ENCODE results near the gene DLK1. TPM values are rescaled to one million over a fixed set of nuclear protein-coding genes. Genes with fewer than 3 reads are reported as not detected.
A peak's percentile ranks its signal among the peaks of the same experiment; 100 is the strongest.

The DLK1 gene
- total RNA-seq, 1 experiment from 2014 or later, result 0.69 TPM

- H3K4me1 ChIP-seq (ENCODE audit: control insufficient read depth, insufficient read depth, low read length), result peaks cover 42% of the 10 kb centered on the region
- intact Hi-C loops (cut with micrococcal nuclease; ENCODE audit: unreplicated experiment), result no loop called here
Observed at GRCh38 chr14:100690672-100691071, 36.0 kb upstream of the DLK1 start.

GRCh38 chr14:100691395-100692056 lies 35.2 kb upstream of the DLK1 start:
- H3K27ac ChIP-seq (ENCODE audit: low read length), result peak overlapping the region; percentile 87
- H3K4me3 ChIP-seq (ENCODE audit: low read depth in 2 of 2, low read length in 2 of 2), result no peak overlapping the region
- H3K4me1 ChIP-seq (ENCODE audit: control insufficient read depth, insufficient read depth, low read length), result peaks cover 42% of the 10 kb centered on the region
- TF ChIP-seq CTCF (IDR thresholded peaks at IDR 0.05), result no peak
- TF ChIP-seq REST (IDR thresholded peaks at IDR 0.05; ENCODE audit: insufficient read depth in 1 of 2, low read depth in 2 of 2, low read length in 1 of 2), result no peak
- no peak for TF ChIP-seq TCF7L2 (IDR thresholded peaks at IDR 0.05; ENCODE audit: low read depth, low read length)
- no peak for TF ChIP-seq SIN3A (IDR thresholded peaks at IDR 0.05; ENCODE audit: borderline replicate concordance, insufficient read depth, low read depth, low read length)
- no peak for TF ChIP-seq POLR2AphosphoS5 (IDR thresholded peaks at IDR 0.05; ENCODE audit: low read depth, low read length)
- POLR2A ChIA-PET, result no interaction called here
- intact Hi-C loops (cut with micrococcal nuclease; ENCODE audit: unreplicated experiment), result no loop called here
- no peaks in the 10 kb centered on the region for H3K9me3 ChIP-seq (ENCODE audit: control insufficient read depth, insufficient read depth, low read depth, low read length)
- in situ Hi-C loops (cut with HindIII; ENCODE audit: low pct_unique_long_range_greater_than_20kb, low sequenced_read_pairs), result no loop called here
- no TSS peak for BruUV-seq (replicated peaks)
- no peaks in the 10 kb centered on the region for H3K27me3 ChIP-seq (ENCODE audit: control insufficient read depth, insufficient read depth, low read length)
- DNase-seq (ENCODE audit: low read depth, low spot score), result no peak
- CTCF ChIA-PET, result no interaction called here
- no peaks in the 10 kb centered on the region for H3K36me3 ChIP-seq (ENCODE audit: control insufficient read depth, insufficient read depth, low read length)
- ATAC-seq, result no peak

More at GRCh38 chr14:100690672-100691071, 36.0 kb upstream of the DLK1 start:
- no TSS peak for BruUV-seq (replicated peaks)
- H3K27me3 ChIP-seq (ENCODE audit: control insufficient read depth, insufficient read depth, low read length), result no peaks in the 10 kb centered on the region
- CTCF ChIA-PET, result no interaction called here
- H3K9me3 ChIP-seq (ENCODE audit: control insufficient read depth, insufficient read depth, low read depth, low read length), result no peaks in the 10 kb centered on the region
- H3K4me3 ChIP-seq (ENCODE audit: low read depth in 2 of 2, low read length in 2 of 2), result no peak overlapping the region
- TF ChIP-seq POLR2AphosphoS5 (IDR thresholded peaks at IDR 0.05; ENCODE audit: low read depth, low read length) (no peak), REST (IDR thresholded peaks at IDR 0.05; ENCODE audit: insufficient read depth in 1 of 2, low read depth in 2 of 2, low read length in 1 of 2) (no peak), SIN3A (IDR thresholded peaks at IDR 0.05; ENCODE audit: borderline replicate concordance, insufficient read depth, low read depth, low read length) (no peak), CTCF (IDR thresholded peaks at IDR 0.05) (no peak)
- no peak for ATAC-seq
- no peak for DNase-seq (ENCODE audit: low read depth, low spot score)
- in situ Hi-C loops (cut with HindIII; ENCODE audit: low pct_unique_long_range_greater_than_20kb, low sequenced_read_pairs), result no loop called here
- no peak overlapping the region for H3K27ac ChIP-seq (ENCODE audit: low read length)
- POLR2A ChIA-PET, result no interaction called here
- H3K36me3 ChIP-seq (ENCODE audit: control insufficient read depth, insufficient read depth, low read length), result no peaks in the 10 kb centered on the region

All from Panc1 (cell line).